Measurements from ENCODE around the gene STRN4.

Gene STRN4

DNA sequence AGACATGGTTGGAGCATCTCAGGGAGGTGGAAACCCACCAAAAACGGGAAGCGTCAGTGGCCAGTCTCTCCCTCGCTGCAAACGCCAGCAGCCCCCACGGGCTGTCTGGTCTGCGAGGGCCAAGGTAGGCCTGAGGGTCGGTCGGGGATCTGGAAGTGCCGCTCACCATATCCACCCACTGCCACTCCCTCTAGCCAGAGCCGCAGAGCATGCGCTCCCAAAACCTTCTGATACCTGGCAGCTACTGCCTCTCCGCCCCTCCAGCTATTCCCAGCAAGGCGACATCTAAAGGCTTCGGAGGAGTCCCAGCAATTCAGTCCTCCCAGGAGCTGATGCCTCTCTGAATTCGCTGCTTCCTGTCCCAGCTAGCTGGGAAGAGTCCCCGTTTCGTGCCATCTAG is 4.8 kb downstream of the STRN4 start:
- no peak for DNase-seq (ENCODE audit: low read depth in 1 of 2, low spot score in 1 of 2)
- no peaks in the 10 kb centered on the region for H3K27me3 ChIP-seq (ENCODE audit: insufficient read depth, poor library complexity, severe bottlenecking)
- TF ChIP-seq GABPA (IDR thresholded peaks at IDR 0.05; ENCODE audit: low read depth): no peak
- TF ChIP-seq SPI1 (IDR thresholded peaks at IDR 0.05; ENCODE audit: borderline replicate concordance, low read depth): no peak
- TF ChIP-seq, protein P1, sequence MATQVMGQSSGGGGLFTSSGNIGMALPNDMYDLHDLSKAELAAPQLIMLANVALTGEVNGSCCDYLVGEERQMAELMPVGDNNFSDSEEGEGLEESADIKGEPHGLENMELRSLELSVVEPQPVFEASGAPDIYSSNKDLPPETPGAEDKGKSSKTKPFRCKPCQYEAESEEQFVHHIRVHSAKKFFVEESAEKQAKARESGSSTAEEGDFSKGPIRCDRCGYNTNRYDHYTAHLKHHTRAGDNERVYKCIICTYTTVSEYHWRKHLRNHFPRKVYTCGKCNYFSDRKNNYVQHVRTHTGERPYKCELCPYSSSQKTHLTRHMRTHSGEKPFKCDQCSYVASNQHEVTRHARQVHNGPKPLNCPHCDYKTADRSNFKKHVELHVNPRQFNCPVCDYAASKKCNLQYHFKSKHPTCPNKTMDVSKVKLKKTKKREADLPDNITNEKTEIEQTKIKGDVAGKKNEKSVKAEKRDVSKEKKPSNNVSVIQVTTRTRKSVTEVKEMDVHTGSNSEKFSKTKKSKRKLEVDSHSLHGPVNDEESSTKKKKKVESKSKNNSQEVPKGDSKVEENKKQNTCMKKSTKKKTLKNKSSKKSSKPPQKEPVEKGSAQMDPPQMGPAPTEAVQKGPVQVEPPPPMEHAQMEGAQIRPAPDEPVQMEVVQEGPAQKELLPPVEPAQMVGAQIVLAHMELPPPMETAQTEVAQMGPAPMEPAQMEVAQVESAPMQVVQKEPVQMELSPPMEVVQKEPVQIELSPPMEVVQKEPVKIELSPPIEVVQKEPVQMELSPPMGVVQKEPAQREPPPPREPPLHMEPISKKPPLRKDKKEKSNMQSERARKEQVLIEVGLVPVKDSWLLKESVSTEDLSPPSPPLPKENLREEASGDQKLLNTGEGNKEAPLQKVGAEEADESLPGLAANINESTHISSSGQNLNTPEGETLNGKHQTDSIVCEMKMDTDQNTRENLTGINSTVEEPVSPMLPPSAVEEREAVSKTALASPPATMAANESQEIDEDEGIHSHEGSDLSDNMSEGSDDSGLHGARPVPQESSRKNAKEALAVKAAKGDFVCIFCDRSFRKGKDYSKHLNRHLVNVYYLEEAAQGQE (IDR thresholded peaks at IDR 0.05; ENCODE audit: insufficient replicate concordance, low read depth): no peak
- TF ChIP-seq, protein P2, sequence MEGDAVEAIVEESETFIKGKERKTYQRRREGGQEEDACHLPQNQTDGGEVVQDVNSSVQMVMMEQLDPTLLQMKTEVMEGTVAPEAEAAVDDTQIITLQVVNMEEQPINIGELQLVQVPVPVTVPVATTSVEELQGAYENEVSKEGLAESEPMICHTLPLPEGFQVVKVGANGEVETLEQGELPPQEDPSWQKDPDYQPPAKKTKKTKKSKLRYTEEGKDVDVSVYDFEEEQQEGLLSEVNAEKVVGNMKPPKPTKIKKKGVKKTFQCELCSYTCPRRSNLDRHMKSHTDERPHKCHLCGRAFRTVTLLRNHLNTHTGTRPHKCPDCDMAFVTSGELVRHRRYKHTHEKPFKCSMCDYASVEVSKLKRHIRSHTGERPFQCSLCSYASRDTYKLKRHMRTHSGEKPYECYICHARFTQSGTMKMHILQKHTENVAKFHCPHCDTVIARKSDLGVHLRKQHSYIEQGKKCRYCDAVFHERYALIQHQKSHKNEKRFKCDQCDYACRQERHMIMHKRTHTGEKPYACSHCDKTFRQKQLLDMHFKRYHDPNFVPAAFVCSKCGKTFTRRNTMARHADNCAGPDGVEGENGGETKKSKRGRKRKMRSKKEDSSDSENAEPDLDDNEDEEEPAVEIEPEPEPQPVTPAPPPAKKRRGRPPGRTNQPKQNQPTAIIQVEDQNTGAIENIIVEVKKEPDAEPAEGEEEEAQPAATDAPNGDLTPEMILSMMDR (IDR thresholded peaks at IDR 0.05; ENCODE audit: insufficient read depth, low read length): no peak
- TF ChIP-seq POLR2AphosphoS5 (IDR thresholded peaks at IDR 0.05; ENCODE audit: low read depth): no peak
- H3K4me3 ChIP-seq (replicated peaks; ENCODE audit: insufficient read depth, low read length): no peak overlapping the region
- no peak overlapping the region for H3K27ac ChIP-seq (replicated peaks)

DNA sequence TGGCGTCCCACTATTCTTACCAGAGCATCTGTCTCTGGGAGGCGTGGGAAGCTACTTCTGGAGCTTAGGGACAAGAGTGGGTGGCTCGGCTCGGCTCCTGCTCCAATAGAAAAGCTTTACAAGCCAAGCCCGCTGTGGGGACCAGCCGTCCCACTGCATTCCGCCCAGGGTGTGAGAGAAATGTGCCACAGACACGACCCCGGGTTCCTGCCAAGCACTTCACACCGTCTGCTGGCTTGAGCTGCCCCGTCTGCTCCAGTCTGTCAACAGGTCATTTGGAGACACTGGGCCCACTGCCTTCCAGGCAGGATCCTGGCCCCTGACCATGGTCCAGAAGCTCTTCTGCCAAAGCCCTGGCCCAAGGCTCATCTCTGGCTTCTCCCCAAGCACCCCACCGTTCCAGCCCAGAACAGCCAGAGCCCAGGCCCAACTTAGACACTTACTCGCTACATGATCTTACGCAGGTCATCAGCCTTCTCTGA is 6.9 kb downstream of the STRN4 start:
- Histone ChIP-seq H3K4me3 (replicated peaks; ENCODE audit: insufficient read depth, low read length) (no peak overlapping the region), H3K27ac (replicated peaks) (no peak overlapping the region), H3K27me3 (ENCODE audit: insufficient read depth, poor library complexity, severe bottlenecking) (no peaks in the 10 kb centered on the region)
- TF ChIP-seq, protein P1 (IDR thresholded peaks at IDR 0.05; ENCODE audit: insufficient replicate concordance, low read depth): no peak
- DNase-seq (ENCODE audit: low read depth in 1 of 2, low spot score in 1 of 2): no peak

DNA sequence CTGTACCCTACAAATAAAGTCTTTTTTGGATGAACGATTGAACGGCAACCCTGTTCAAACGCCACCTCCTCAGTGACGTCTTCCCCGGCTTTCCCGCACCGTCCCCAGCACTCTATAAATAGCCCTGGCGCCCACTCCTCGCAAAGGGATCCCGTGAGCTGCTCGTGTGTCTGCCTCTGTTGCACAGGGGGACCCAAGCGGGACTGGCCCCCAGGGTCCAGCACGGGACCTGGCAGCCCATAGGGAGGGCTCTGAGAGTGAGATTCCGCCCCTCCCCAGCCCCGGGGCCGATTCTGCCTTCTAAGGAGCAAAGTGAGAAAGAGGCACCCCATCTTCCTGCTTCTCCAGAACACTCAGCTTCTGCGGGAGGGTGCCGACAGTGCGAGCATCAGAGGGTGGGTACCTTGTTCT is 8.5 kb downstream of the STRN4 start:
- no peak for TF ChIP-seq SPI1 (IDR thresholded peaks at IDR 0.05; ENCODE audit: borderline replicate concordance, low read depth)
- TF ChIP-seq, protein P2 (IDR thresholded peaks at IDR 0.05; ENCODE audit: insufficient read depth, low read length): no peak
- DNase-seq (ENCODE audit: low read depth in 1 of 2, low spot score in 1 of 2): no peak
- H3K27ac ChIP-seq (replicated peaks): no peak overlapping the region
- no peak overlapping the region for H3K4me3 ChIP-seq (replicated peaks; ENCODE audit: insufficient read depth, low read length)
- no peaks in the 10 kb centered on the region for H3K27me3 ChIP-seq (ENCODE audit: insufficient read depth, poor library complexity, severe bottlenecking)

DNA sequence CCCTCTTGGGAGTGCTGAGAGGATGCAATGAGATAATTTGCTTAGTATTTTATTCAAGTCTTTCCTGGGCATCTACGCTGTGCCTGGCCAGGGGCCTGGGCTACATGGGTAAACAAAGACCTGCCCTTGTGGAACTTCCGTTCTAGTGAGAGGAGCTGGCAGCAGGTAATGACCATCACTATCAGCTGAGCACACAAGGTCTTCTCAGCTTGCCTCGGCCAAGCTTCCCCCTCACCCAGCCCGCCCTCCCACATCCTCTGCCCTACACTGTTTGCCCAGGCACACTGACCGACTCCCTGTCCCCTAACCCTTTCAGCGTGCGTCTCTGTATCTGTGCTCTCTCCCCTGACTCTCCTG is 9.0 kb downstream of the STRN4 start:
- H3K27me3 ChIP-seq (ENCODE audit: insufficient read depth, poor library complexity, severe bottlenecking): no peaks in the 10 kb centered on the region
- no peak for DNase-seq (ENCODE audit: low read depth in 1 of 2, low spot score in 1 of 2)
- no peak overlapping the region for H3K27ac ChIP-seq (replicated peaks)
- no peak overlapping the region for H3K4me3 ChIP-seq (replicated peaks; ENCODE audit: insufficient read depth, low read length)
- no peak for TF ChIP-seq GABPA (IDR thresholded peaks at IDR 0.05; ENCODE audit: low read depth)

DNA sequence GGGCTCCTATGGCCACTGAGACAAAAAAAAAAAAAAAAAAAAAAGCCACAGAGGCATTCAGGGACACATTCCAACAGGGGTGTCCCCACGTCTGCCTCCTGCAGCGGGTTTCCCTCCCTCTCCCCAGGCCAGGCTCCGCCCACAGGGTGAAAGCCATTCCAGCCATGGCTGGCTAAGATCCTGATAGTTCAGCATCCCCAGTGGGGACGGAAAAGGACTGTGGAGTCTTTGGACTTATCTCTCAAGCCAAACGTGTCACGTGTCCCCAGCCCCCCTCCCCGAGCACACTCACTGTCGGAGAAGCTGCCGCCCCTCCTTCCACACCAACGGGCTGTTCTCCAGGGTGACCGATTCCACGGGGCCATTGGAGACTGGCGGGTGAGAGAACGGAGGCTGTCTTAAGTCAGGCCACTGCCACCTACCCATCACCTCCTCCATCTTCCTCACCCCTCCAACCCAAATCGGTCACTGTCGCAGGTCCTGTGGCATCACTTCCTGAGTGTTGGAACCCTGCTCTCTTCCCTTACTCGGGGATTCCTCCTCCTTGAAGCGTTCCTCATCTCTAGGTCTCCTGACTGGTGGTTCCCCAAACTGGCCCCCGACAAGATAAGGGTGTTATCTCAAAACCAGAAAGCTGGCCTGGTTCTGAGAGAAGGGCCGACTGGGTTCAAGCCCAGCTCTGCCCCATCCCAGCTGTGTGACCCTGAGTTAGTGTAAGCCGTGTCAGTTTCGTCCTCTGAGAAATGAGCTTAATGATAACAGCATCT is 9.5 kb downstream of the STRN4 start:
- H3K4me3 ChIP-seq (replicated peaks; ENCODE audit: insufficient read depth, low read length): no peak overlapping the region
- no peaks in the 10 kb centered on the region for H3K27me3 ChIP-seq (ENCODE audit: insufficient read depth, poor library complexity, severe bottlenecking)
- TF ChIP-seq GABPA (IDR thresholded peaks at IDR 0.05; ENCODE audit: low read depth) (no peak), POLR2AphosphoS5 (IDR thresholded peaks at IDR 0.05; ENCODE audit: low read depth) (no peak), SPI1 (IDR thresholded peaks at IDR 0.05; ENCODE audit: borderline replicate concordance, low read depth) (no peak)
- TF ChIP-seq, protein P1 (IDR thresholded peaks at IDR 0.05; ENCODE audit: insufficient replicate concordance, low read depth): no peak
- TF ChIP-seq, protein P2 (IDR thresholded peaks at IDR 0.05; ENCODE audit: insufficient read depth, low read length): no peak
- DNase-seq (ENCODE audit: low read depth in 1 of 2, low spot score in 1 of 2): no peak
- H3K27ac ChIP-seq (replicated peaks): no peak overlapping the region
